ENCODE measurements around the gene MLANA.

DNA sequence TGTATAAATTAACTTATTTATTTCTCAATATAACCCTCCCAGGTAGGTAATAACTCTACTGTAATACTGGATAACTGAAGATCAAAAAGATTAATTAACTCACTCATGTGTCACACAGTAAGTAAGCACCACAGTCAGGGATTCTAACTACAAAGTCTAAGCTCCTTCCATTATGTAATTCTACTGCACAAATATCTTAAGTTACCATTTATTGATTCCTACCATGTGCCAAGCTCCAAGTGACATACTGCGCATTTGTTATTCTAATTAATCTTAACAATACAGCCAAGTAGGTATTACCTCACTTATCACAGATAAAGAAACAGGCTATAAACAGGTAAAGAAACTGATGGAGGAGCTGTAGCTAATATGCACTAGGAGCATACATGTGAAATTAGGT lies 66.5 kb downstream of the MLANA start:
- TF ChIP-seq CTCF (IDR thresholded peaks at IDR 0.05) (no peak), ZFX (IDR thresholded peaks at IDR 0.05; ENCODE audit: borderline replicate concordance) (no peak)
